IMR-90 (cell line): ENCODE results near the gene TRIM22. TPM values are rescaled to one million over a fixed set of nuclear protein-coding genes. Genes with fewer than 3 reads are reported as not detected.

Experiments used
- ATAC-seq: fragments of 200-7000 bp; cut with Tn5 transposase; 2 replicates; pipeline ENCODE4 v1.9.1; 2020; ENCODE audit warnings: low read depth, mild to moderate bottlenecking, moderate library complexity
- BruUV-seq: library from RNA; stranded (reverse); fragments of 400-500 nt; replicated peaks from 2 replicates; lab custom pipeline; 2021; lab: Mats Ljungman, UMichigan
- CTCF ChIA-PET: fragments of 300-600 bp; formaldehyde crosslinking; extraction: SDS; loops from one replicate; lab custom pipeline; 2021; ENCODE audit warnings: antibody characterized with exemption; lab: Yijun Ruan, JAX
- POLR2A ChIA-PET: fragments of 300-600 bp; sonication (Branson Sonifier 250); formaldehyde crosslinking; loops from one replicate; lab custom pipeline; 2022; ENCODE audit warnings: antibody characterized with exemption; ENCODE audit not compliant: unreplicated experiment; lab: Charles Lee
- DNase-seq: peaks from one replicate; pipeline ENCODE4 v3.0.0; 2013
- H2AFZ ChIP-seq: replicated peaks from 2 replicates; pipeline ENCODE3; 2013; ENCODE audit warnings: low read length, mild to moderate bottlenecking; ENCODE audit not compliant: poor library complexity
- H2AK5ac ChIP-seq: 2 replicates; pipeline ENCODE4 v1.6.1; 2013; ENCODE audit warnings: low read depth, low read length, inconsistent platforms
- H2AK9ac ChIP-seq: replicated peaks from 2 replicates; pipeline ENCODE3; 2013; ENCODE audit warnings: mild to moderate bottlenecking, low read depth, low read length, moderate library complexity; ENCODE audit not compliant: poor library complexity
- H2BK120ac ChIP-seq: 2 replicates; pipeline ENCODE4 v1.6.1; 2013; ENCODE audit warnings: low read depth, low read length, inconsistent platforms
- H2BK15ac ChIP-seq: 3 replicates; pipeline ENCODE4 v1.6.1; 2013; ENCODE audit warnings: low read depth, low read length, inconsistent platforms
- H2BK20ac ChIP-seq: 2 replicates; pipeline ENCODE4 v1.6.1; 2013; ENCODE audit warnings: low read depth, mild to moderate bottlenecking, inconsistent platforms, low read length, moderate library complexity
- H2BK5ac ChIP-seq: 2 replicates; pipeline ENCODE4 v1.6.1; 2013; ENCODE audit warnings: mild to moderate bottlenecking, low read depth, low read length, inconsistent platforms; ENCODE audit not compliant: poor library complexity, severe bottlenecking
- H3K14ac ChIP-seq: replicated peaks from 2 replicates; pipeline ENCODE4 v1.6.1; 2013; ENCODE audit warnings: low read depth, low read length, inconsistent platforms
- H3K18ac ChIP-seq: 2 replicates; pipeline ENCODE4 v1.6.1; 2013; ENCODE audit warnings: low read depth, low read length, control low read depth
- H3K23ac ChIP-seq: 2 replicates; pipeline ENCODE4 v1.6.1; 2013; ENCODE audit warnings: low read depth, low read length, inconsistent platforms
- H3K27ac ChIP-seq: 2 replicates; pipeline ENCODE4 v1.5.1; 2013; ENCODE audit warnings: mild to moderate bottlenecking, control low read depth, low read length; ENCODE audit not compliant: insufficient read depth
- H3K27me3 ChIP-seq: 2 replicates; pipeline ENCODE4 v1.6.1; 2013; ENCODE audit warnings: low read length; ENCODE audit not compliant: control insufficient read depth, insufficient read depth
- H3K36me3 ChIP-seq: 2 replicates; pipeline ENCODE4 v1.6.1; 2013; ENCODE audit warnings: low read length, mixed read lengths; ENCODE audit not compliant: control insufficient read depth, insufficient read depth
- H3K4ac ChIP-seq: 2 replicates; pipeline ENCODE4 v1.6.1; 2013; ENCODE audit warnings: low read depth, low read length, inconsistent platforms
- H3K4me1 ChIP-seq: 2 replicates; pipeline ENCODE4 v1.6.1; 2013; ENCODE audit warnings: low read length, mixed read lengths; ENCODE audit not compliant: control insufficient read depth, insufficient read depth
- H3K4me2 ChIP-seq: 2 replicates; pipeline ENCODE4 v1.6.1; 2013; ENCODE audit warnings: low read depth, mild to moderate bottlenecking, control low read depth, low read length, moderate library complexity
- H3K4me3 ChIP-seq: 2 replicates; pipeline ENCODE4 v1.5.1; 2013; ENCODE audit warnings: low read depth, mild to moderate bottlenecking, control low read depth, low read length, moderate library complexity; ENCODE audit not compliant: insufficient read depth
- H3K56ac ChIP-seq: 2 replicates; pipeline ENCODE4 v1.6.1; 2013; ENCODE audit warnings: low read length, inconsistent platforms; ENCODE audit not compliant: insufficient read depth; ENCODE audit errors: extremely low read depth
- H3K79me1 ChIP-seq, 2 experiments: 2 replicates each; pipeline ENCODE4 v1.6.1; 2013; ENCODE audit warnings: low read length in 2 of 2, inconsistent platforms in 1 of 2, low read depth in 1 of 2
- H3K9ac ChIP-seq: 2 replicates; pipeline ENCODE4 v1.6.1; 2013; ENCODE audit warnings: low read depth, low read length, control low read depth
- H3K9me1 ChIP-seq: 2 replicates; pipeline ENCODE4 v1.6.1; 2013; ENCODE audit warnings: low read length, inconsistent platforms; ENCODE audit not compliant: insufficient read depth
- H3K9me3 ChIP-seq: 2 replicates; pipeline ENCODE4 v1.6.1; 2013; ENCODE audit warnings: low read length; ENCODE audit not compliant: control insufficient read depth, insufficient read depth
- H4K20me1 ChIP-seq: 2 replicates; pipeline ENCODE4 v1.6.1; 2013; ENCODE audit warnings: low read length, inconsistent platforms; ENCODE audit not compliant: insufficient read depth
- H4K5ac ChIP-seq: 2 replicates; pipeline ENCODE4 v1.6.1; 2013; ENCODE audit warnings: mild to moderate bottlenecking, low read depth, low read length, control low read depth
- H4K8ac ChIP-seq, 2 experiments: 2 replicates each; pipeline ENCODE4 v1.6.1; 2013; ENCODE audit warnings: low read depth in 2 of 2, low read length in 2 of 2, control low read depth in 1 of 2, inconsistent platforms in 1 of 2
- H4K91ac ChIP-seq: 2 replicates; pipeline ENCODE4 v1.6.1; 2013; ENCODE audit warnings: low read depth, low read length, inconsistent platforms; ENCODE audit not compliant: insufficient read depth
- BHLHE40 ChIP-seq: fragments of 150-350 bp; IDR thresholded peaks from 2 replicates; pipeline ENCODE4 v1.6.1; 2016; ENCODE audit warnings: mild to moderate bottlenecking, low read depth, low read length
- CHD1 ChIP-seq: IDR thresholded peaks from 2 replicates; pipeline ENCODE4 v1.6.1; 2012; ENCODE audit warnings: low read depth, low read length, improper control_type of control experiment
- CTCF ChIP-seq: conservative IDR thresholded peaks from 2 replicates; pipeline ENCODE4 v1.5.1; 2012; ENCODE audit warnings: mild to moderate bottlenecking, low read depth, low read length, improper control_type of control experiment
- ELK1 ChIP-seq: fragments of 150-350 bp; IDR thresholded peaks from 2 replicates; pipeline ENCODE4 v1.6.1; 2016; ENCODE audit warnings: low read depth, mild to moderate bottlenecking, low read length, moderate library complexity, borderline replicate concordance
- FOS ChIP-seq: fragments of 150-350 bp; IDR thresholded peaks from 2 replicates; pipeline ENCODE4 v1.6.1; 2016; ENCODE audit warnings: low read depth, low read length
- MAZ ChIP-seq: IDR thresholded peaks from 2 replicates; pipeline ENCODE4 v1.6.1; 2012; ENCODE audit warnings: low read depth, mild to moderate bottlenecking, low read length, improper control_type of control experiment, moderate library complexity, borderline replicate concordance
- MXI1 ChIP-seq: IDR thresholded peaks from 2 replicates; pipeline ENCODE4 v1.6.1; 2012; ENCODE audit warnings: low read depth, mild to moderate bottlenecking, low read length, moderate library complexity, borderline replicate concordance
- NFE2L2 ChIP-seq: fragments of 150-350 bp; IDR thresholded peaks from 2 replicates; pipeline ENCODE4 v1.6.1; 2016; ENCODE audit warnings: low read depth, mild to moderate bottlenecking, low read length
- POLR2A ChIP-seq: IDR thresholded peaks from 2 replicates; pipeline ENCODE4 v1.6.1; 2012; ENCODE audit warnings: mild to moderate bottlenecking, low read depth, low read length
- RAD21 ChIP-seq: IDR thresholded peaks from 2 replicates; pipeline ENCODE4 v1.6.1; 2012; ENCODE audit warnings: low read length, improper control_type of control experiment
- RCOR1 ChIP-seq: IDR thresholded peaks from 2 replicates; pipeline ENCODE4 v1.6.1; 2012; ENCODE audit warnings: mild to moderate bottlenecking, low read length, improper control_type of control experiment; ENCODE audit not compliant: insufficient replicate concordance
- RFX5 ChIP-seq: IDR thresholded peaks from 2 replicates; pipeline ENCODE4 v1.8.0; 2012; ENCODE audit warnings: low read depth, mild to moderate bottlenecking, low read length, moderate library complexity
- SMC3 ChIP-seq: fragments of 150-350 bp; IDR thresholded peaks from 2 replicates; pipeline ENCODE4 v1.6.1; 2016; ENCODE audit warnings: low read depth, mild to moderate bottlenecking, antibody characterized with exemption, low read length, moderate library complexity
- USF2 ChIP-seq: fragments of 150-350 bp; IDR thresholded peaks from 2 replicates; pipeline ENCODE4 v1.6.1; 2017; ENCODE audit warnings: mild to moderate bottlenecking, antibody characterized with exemption, low read length, low read depth
- WGBS, 2 experiments: methylation state at CpG; one replicate each; pipeline versions ENCODE4 v1.1.5 to v1.1.7; 2013; ENCODE audit warnings: missing lambda C conversion rate in 2 of 2; ENCODE audit not compliant: insufficient read length in 1 of 2; ENCODE audit errors: extremely low coverage in 2 of 2; 5-methylcytosine and 5-hydroxymethylcytosine counted together
- dilution Hi-C: fragments of 300-500 bp; cut with HindIII; formaldehyde crosslinking; loops from one replicate; pipeline ENCODE4 v1.14.3; 2018; ENCODE audit warnings: low sequenced_read_pairs; ENCODE audit not compliant: unreplicated experiment
- in situ Hi-C: fragments of 300-500 bp; cut with MboI; formaldehyde crosslinking; loops from 3 replicates; pipeline ENCODE4 v1.14.3; 2019; ENCODE audit warnings: low sequenced_read_pairs, inconsistent platforms, mixed read lengths
- intact Hi-C: fragments of 100-400 bp; cut with micrococcal nuclease; formaldehyde crosslinking; loops from 2 replicates; pipeline ENCODE4 v1.10.0; 2022
- polyA plus RNA-seq, 3 experiments: library from polyadenylated mRNA; depleted of rRNA; stranded (reverse); fragments of >200 nt; gene quantifications; 2 replicates each; pipeline ENCODE4 v1.2.3, GENCODE V29; 2012; ENCODE audit warnings: low replicate concordance in 1 of 3
- total RNA-seq: library from RNA; depleted of rRNA; stranded (reverse); fragments of >200 nt; gene quantifications from 2 replicates; pipeline ENCODE4 v1.2.3, GENCODE V29; 2012

Gene TRIM22
- total and polyA plus RNA-seq, 2 of the 4 experiments (the other 2 are of a cell fraction) = 43.6 to 46.8 TPM

- dilution Hi-C loops = no loop called here
- no peak for ATAC-seq
These were observed 33.0 kb downstream of the TRIM22 start for GRCh38 chr11:5722622-5723021.

More at GRCh38 chr11:5722622-5723021, 33.0 kb downstream of the TRIM22 start:
- H2BK120ac ChIP-seq = no peak overlapping the region
- CTCF ChIA-PET = no interaction called here
- TF ChIP-seq MAZ = no peak
- TF ChIP-seq ELK1 = no peak
- TF ChIP-seq CHD1 = no peak
- no peak for TF ChIP-seq SMC3
- TF ChIP-seq CTCF = no peak
- no peak for TF ChIP-seq NFE2L2
- no peak for TF ChIP-seq FOS
- TF ChIP-seq RAD21 = no peak
- TF ChIP-seq RCOR1 = no peak
- TF ChIP-seq POLR2A = no peak
- TF ChIP-seq BHLHE40 = no peak
- no peak for TF ChIP-seq MXI1
- no peak for TF ChIP-seq RFX5
- no peak for TF ChIP-seq USF2
- no peak overlapping the region for H3K4me3 ChIP-seq
- H3K56ac ChIP-seq = no peak overlapping the region
- no peaks in the 10 kb centered on the region for H3K79me1 ChIP-seq
- DNase-seq = no peak
- no peaks in the 10 kb centered on the region; the same call in none of the 2 replicates for H3K27me3 ChIP-seq
- H2AK5ac ChIP-seq = no peak overlapping the region
- no peaks in the 10 kb centered on the region for H3K9me3 ChIP-seq
- no peak overlapping the region for H3K14ac ChIP-seq
- no peak overlapping the region for H3K18ac ChIP-seq
- no CpG with 5 or more reads among the region's 2 CpGs for WGBS, 2 experiments
- H4K5ac ChIP-seq = no peak overlapping the region
- no peak overlapping the region for H3K4ac ChIP-seq
- H2BK20ac ChIP-seq = no peak overlapping the region
- H3K9me1 ChIP-seq = no peaks in the 10 kb centered on the region
- no peak overlapping the region for H2BK15ac ChIP-seq
- H4K8ac ChIP-seq = no peak overlapping the region
- H2AFZ ChIP-seq = no peak overlapping the region
- H4K20me1 ChIP-seq = no peaks in the 10 kb centered on the region
- no peak overlapping the region for H3K27ac ChIP-seq
- H3K9ac ChIP-seq = no peak overlapping the region
- no peak overlapping the region for H3K23ac ChIP-seq
- intact Hi-C loops = no loop called here
- no peak overlapping the region for H2BK5ac ChIP-seq
- H2AK9ac ChIP-seq = no peak overlapping the region
- H4K91ac ChIP-seq = no peak overlapping the region
- no peak overlapping the region for H3K4me2 ChIP-seq
- BruUV-seq = no TSS peak
- H3K36me3 ChIP-seq = no peaks in the 10 kb centered on the region
- in situ Hi-C loops = no loop called here
- no peaks in the 10 kb centered on the region for H3K4me1 ChIP-seq
- POLR2A ChIA-PET = no interaction called here
